ENCODE data around the gene CPE.

Gene CPE

DNA sequence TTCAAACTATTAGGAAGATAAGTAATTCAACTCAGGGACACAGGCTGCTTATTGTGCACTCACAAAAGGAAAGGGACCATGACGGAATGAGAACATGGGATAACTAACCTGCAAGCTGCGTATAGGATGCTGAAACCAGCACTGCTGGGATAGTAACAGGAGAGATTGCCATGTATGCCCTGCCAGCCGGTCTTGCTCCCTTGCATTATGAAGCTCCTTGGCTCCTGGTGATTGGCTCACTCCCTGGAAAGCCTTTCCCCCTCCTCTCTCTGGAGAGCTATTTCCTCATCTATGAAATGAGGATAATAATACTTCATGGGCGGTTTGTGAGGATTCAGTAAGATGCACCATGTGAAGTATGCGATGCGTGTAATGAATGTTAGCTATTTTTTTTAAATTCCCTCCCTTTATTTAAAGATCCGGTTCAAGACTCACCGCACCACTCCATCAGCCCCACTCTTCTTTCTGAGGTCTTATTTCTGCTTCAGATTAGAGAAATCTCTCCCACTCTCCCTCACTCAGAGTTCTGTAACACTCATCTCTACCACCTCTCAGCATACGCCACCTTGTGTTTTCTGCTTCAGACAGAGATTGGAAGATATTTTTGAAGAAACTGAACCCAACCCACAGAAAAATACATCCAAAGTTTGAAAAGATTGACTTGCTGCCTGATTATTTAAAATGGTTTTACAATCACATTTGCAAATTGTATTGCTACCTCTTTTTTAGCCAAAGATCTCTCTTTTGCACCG, 33.0 kb upstream of the CPE start:
- Histone ChIP-seq H3K27me3 (ENCODE audit: control insufficient read depth in 1 of 2, insufficient read depth in 2 of 2, low read length in 2 of 2) (no peaks in the 10 kb centered on the region), H3K4me1 (ENCODE audit: control insufficient read depth, insufficient read depth, low read length) (no peaks in the 10 kb centered on the region), H3K27ac (ENCODE audit: low read length) (no peak overlapping the region), H3K9ac (ENCODE audit: low read length in 2 of 2) (no peak overlapping the region), H3K36me3 (ENCODE audit: control insufficient read depth in 2 of 2, insufficient read depth in 2 of 2, low read length in 2 of 2) (no peaks in the 10 kb centered on the region), H3K4me3 (ENCODE audit: low read length in 2 of 2) (no peak overlapping the region), H3K9me3 (ENCODE audit: control insufficient read depth in 2 of 2, low read length in 2 of 2) (no peaks in the 10 kb centered on the region)

DNA sequence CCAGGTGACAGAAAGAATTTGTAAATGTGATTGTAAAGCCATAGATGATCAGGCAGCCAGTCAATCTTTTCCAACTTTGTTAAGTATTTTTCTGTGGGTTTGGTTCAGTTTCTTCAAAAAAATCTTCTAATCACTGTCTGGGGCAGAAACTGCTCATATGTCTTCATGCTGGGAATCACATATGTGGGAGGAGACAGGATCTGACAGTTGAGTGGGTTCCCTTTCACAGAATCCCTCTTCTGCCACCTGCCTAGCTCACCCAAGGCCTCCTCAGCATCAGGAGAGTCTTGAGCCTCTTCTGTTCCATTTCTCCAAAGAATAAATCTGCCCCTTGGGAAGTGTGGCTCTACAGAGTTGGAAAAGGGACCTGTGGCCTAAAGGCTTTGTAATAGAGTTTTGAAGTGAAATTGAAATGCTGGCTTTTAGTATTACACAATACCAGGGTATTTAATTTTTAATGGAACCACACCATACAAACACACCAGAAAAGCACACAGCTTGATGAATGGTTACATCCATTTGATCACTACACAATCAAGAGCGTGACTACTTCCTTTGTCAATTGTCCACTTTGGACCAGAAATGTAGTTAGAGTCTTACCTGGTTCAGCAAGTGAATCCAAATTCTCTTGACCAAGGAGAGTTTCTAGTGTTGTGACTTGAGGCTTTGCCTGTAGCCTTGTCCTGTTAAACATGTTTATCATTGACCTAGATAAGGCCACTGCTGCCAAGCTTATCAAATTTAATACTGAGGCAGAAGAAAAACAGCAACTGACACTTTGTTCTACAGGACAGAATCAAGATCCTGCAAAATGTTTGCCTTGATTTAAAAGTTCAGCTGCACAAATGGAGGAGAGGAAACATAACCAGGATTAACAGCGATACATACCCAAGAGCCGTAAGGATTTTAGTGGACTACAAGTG, 30.9 kb upstream of the CPE start:
- Histone ChIP-seq H3K9ac (ENCODE audit: low read length in 2 of 2) (no peak overlapping the region), H3K27ac (ENCODE audit: low read length) (no peak overlapping the region), H3K4me1 (ENCODE audit: control insufficient read depth, insufficient read depth, low read length) (no peaks in the 10 kb centered on the region), H3K4me3 (ENCODE audit: low read length in 2 of 2) (no peak overlapping the region), H3K27me3 (ENCODE audit: control insufficient read depth in 1 of 2, insufficient read depth in 2 of 2, low read length in 2 of 2) (no peaks in the 10 kb centered on the region), H3K36me3 (ENCODE audit: control insufficient read depth in 2 of 2, insufficient read depth in 2 of 2, low read length in 2 of 2) (no peaks in the 10 kb centered on the region), H3K9me3 (ENCODE audit: control insufficient read depth in 2 of 2, low read length in 2 of 2) (no peaks in the 10 kb centered on the region)

DNA sequence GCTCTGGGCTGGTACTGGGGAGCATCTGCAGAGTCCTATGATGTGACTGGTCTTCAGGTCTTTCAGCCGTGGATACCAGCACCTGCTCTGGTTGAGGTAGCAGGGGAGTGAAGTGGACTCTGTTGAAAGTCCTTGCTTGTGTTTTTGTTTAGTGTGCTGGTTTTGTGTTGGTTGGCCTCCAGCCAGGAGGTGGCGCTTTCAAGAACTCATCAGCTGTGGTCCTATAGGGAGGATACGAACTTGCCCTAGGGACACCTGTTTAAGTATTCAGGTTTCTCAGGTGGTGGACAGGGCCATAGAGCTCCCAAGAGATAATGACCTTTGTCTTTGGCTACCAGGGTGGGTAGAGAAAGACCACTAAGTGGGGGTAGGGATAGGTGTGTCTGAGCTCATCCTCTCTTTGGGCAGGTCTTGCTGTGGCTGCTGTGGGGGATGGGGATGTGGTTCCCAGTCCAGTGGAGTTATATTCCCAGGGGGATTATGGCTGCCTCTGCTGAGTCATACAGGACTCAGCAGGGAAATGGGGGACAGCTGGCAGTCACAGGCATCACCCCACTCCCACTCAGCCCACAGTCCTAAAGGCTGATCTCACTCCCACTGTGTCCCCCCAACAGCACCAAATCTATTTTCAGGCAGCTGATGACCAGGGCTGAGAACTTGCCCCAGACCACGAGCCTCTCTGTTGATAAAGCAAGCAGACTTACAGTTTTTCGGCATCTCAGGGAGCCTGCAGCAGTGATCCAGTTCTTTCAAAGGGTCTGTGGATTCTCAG, 27.3 kb upstream of the CPE start:
- Histone ChIP-seq H3K36me3 (ENCODE audit: control insufficient read depth in 2 of 2, insufficient read depth in 2 of 2, low read length in 2 of 2) (no peaks in the 10 kb centered on the region), H3K9ac (ENCODE audit: low read length in 2 of 2) (no peak overlapping the region), H3K4me1 (ENCODE audit: control insufficient read depth, insufficient read depth, low read length) (no peaks in the 10 kb centered on the region), H3K9me3 (ENCODE audit: control insufficient read depth in 2 of 2, low read length in 2 of 2) (no peaks in the 10 kb centered on the region), H3K27ac (ENCODE audit: low read length) (no peak overlapping the region), H3K27me3 (ENCODE audit: control insufficient read depth in 1 of 2, insufficient read depth in 2 of 2, low read length in 2 of 2) (no peaks in the 10 kb centered on the region), H3K4me3 (ENCODE audit: low read length in 2 of 2) (no peak overlapping the region)

DNA sequence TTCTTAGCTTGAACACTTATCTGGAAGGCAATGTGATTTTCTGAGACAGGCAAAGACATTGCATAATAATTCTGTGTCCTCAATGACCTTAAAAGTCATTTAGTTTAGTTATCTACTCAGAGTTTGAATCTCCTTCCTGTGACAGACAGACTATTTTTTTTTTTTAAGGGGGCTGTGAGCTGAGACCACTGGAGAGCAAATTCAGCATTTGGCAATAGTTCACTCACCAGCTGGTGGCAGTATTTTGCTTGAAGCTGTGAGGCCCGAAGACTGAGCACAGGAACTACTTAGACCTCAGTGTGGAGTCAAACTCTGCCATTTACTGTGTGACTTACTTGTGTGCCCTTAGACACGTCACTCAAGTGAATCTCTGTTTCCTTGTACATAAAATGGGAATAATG, 22.9 kb upstream of the CPE start:
- Histone ChIP-seq H3K27ac (ENCODE audit: low read length) (no peak overlapping the region), H3K9ac (ENCODE audit: low read length in 2 of 2) (no peak overlapping the region), H3K27me3 (ENCODE audit: control insufficient read depth in 1 of 2, insufficient read depth in 2 of 2, low read length in 2 of 2) (no peaks in the 10 kb centered on the region), H3K9me3 (ENCODE audit: control insufficient read depth in 2 of 2, low read length in 2 of 2) (no peaks in the 10 kb centered on the region), H3K36me3 (ENCODE audit: control insufficient read depth in 2 of 2, insufficient read depth in 2 of 2, low read length in 2 of 2) (no peaks in the 10 kb centered on the region), H3K4me3 (ENCODE audit: low read length in 2 of 2) (no peak overlapping the region), H3K4me1 (ENCODE audit: control insufficient read depth, insufficient read depth, low read length) (no peaks in the 10 kb centered on the region)

DNA sequence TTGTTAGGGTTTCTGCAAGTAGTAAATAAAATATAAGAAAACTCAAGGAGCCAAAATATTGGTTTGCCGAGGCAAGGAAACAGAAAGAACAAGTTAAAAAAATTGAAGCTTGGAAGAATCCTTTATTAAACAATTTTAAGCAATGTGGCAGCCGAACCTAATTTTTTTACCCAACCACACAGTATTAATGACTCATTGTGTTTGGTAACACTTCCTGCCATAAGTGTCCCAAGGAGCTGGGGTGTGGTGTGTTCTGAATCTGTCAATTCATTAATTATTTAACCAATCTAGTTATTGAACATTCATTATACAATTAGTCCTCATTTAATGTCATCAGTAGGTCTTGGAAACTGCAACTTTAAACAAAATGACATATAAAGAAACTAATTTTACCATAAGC, 19.3 kb upstream of the CPE start:
- no peak overlapping the region for H3K4me3 ChIP-seq (ENCODE audit: low read length in 2 of 2)
- H3K27me3 ChIP-seq (ENCODE audit: control insufficient read depth in 1 of 2, insufficient read depth in 2 of 2, low read length in 2 of 2), result no peaks in the 10 kb centered on the region
- no peaks in the 10 kb centered on the region for H3K9me3 ChIP-seq (ENCODE audit: control insufficient read depth in 2 of 2, low read length in 2 of 2)
- H3K27ac ChIP-seq (ENCODE audit: low read length), result no peak overlapping the region
- no peak overlapping the region for H3K9ac ChIP-seq (ENCODE audit: low read length in 2 of 2)
- H3K4me1 ChIP-seq (ENCODE audit: control insufficient read depth, insufficient read depth, low read length), result no peaks in the 10 kb centered on the region
- H3K36me3 ChIP-seq (ENCODE audit: control insufficient read depth in 2 of 2, insufficient read depth in 2 of 2, low read length in 2 of 2), result no peaks in the 10 kb centered on the region

DNA sequence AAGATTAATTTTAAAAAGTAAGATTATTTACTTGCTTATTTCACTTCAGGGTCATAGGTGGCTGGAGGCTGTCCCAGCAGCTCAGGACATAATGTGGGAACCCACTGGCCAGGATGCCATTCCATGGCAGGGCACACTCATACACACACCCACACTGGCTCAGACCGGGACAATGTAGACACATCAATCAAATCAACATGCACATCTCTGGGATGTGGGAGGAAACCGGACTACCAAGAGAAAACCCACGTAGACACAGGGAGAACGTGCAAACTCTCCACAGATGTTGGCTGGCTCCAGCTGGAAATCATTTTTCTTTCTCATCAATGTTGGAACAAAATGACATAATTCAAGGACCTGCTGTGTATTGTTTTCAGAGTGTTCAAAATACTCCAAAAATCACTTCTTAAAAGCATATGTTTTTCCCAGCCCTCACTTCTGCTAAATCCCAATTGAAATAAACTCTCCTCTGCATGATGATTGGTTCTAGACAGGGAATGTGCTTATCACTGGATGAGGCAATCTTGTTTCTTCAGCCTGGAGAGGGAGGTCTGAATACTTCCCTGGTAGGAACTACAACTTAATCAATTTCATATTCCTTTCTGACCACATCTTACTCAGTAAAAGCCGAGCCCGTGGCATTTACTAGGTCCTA, 18.6 kb upstream of the CPE start:
- H3K9me3 ChIP-seq (ENCODE audit: control insufficient read depth in 2 of 2, low read length in 2 of 2), result no peaks in the 10 kb centered on the region
- no peaks in the 10 kb centered on the region for H3K27me3 ChIP-seq (ENCODE audit: control insufficient read depth in 1 of 2, insufficient read depth in 2 of 2, low read length in 2 of 2)
- H3K27ac ChIP-seq (ENCODE audit: low read length), result no peak overlapping the region
- no peaks in the 10 kb centered on the region for H3K4me1 ChIP-seq (ENCODE audit: control insufficient read depth, insufficient read depth, low read length)
- H3K9ac ChIP-seq (ENCODE audit: low read length in 2 of 2), result no peak overlapping the region
- no peaks in the 10 kb centered on the region for H3K36me3 ChIP-seq (ENCODE audit: control insufficient read depth in 2 of 2, insufficient read depth in 2 of 2, low read length in 2 of 2)
- no peak overlapping the region for H3K4me3 ChIP-seq (ENCODE audit: low read length in 2 of 2)

DNA sequence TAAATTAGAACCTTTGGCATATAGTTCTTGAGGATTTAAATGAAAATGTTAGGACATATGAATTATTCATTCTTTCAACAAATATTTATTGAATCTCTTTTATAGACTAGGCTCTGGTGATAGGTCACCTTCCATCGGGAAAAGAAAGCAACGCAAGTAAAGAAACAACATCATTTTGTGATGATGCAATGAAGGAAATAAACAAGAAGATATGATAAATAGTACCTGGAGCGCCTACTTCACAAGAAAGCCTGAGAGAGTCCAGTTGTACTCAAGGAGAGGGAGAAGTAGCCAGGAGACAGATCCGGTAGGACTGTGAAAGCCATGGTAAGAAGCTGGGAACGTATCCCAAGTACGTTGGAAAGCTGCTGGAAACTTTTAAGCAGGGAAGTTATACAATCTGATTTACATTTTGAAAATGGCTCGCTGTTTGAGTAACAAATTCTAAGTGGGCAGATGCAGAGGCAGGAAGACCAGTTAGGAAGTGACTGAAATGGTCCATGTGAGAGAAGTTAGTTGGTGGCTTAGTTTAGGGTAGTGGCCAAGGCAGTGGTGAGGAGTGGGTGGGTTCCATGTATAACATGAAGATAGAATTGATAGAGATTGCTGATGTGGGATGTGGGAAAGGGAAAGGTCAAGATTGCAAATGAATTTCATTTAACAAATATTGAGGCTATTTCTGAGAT, 17.7 kb upstream of the CPE start:
- no peak overlapping the region for H3K4me3 ChIP-seq (ENCODE audit: low read length in 2 of 2)

DNA sequence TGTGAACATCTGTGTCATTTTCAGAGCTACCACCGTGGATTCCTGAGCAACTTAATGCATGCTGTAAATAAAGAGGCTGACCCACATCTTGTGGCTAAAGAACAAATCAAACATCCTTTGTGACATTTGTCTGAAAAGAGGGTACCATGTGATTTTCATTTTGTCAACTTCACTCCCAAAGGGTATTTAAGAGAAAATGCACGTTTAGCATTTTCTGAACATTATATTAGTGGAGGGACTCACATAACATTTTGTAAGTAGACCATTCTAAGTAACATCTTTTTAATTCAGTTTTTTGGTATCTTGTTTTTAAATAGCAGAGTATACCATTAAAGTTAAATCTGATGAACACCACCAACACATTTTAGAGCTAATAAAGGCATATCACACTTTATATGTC, 17.0 kb upstream of the CPE start:
- no peak overlapping the region for H3K4me3 ChIP-seq (ENCODE audit: low read length in 2 of 2)

More for the DNA sequence above, 17.7 kb upstream of the CPE start:
- Histone ChIP-seq H3K9me3 (ENCODE audit: control insufficient read depth in 2 of 2, low read length in 2 of 2) (no peaks in the 10 kb centered on the region), H3K27me3 (ENCODE audit: control insufficient read depth in 1 of 2, insufficient read depth in 2 of 2, low read length in 2 of 2) (no peaks in the 10 kb centered on the region), H3K27ac (ENCODE audit: low read length) (no peak overlapping the region), H3K36me3 (ENCODE audit: control insufficient read depth in 2 of 2, insufficient read depth in 2 of 2, low read length in 2 of 2) (no peaks in the 10 kb centered on the region), H3K9ac (ENCODE audit: low read length in 2 of 2) (no peak overlapping the region), H3K4me1 (ENCODE audit: control insufficient read depth, insufficient read depth, low read length) (no peaks in the 10 kb centered on the region)

DNA sequence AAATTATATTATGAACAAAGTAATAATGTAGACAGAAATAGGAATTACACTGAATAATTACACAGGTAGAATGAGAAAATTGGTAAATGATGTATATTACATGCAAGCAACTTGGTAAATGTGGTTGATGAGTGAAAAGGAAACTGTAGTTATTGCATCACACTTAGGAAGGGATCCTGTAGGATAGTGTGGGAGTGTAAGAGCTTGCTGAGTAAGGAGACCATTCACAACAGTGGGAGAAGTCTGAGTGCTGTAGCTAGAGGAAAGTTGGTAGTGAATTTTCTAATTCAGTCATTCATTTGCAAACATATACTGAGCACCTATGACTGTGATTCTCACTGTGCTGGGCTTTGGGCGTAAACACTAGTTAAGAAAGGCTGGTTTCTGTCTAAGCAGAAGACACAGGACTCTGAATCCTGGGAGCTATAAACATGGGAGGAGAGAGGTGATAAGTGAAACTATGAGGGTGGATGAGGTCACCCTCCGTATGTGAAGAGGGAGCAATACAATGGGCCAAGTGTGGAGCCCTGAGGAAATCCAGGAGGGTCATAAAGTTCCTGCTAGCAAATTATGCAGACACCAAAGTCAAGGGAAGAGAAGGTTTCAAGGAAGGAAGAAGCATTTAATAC, 14.2 kb upstream of the CPE start:
- Histone ChIP-seq H3K36me3 (ENCODE audit: control insufficient read depth in 2 of 2, insufficient read depth in 2 of 2, low read length in 2 of 2) (no peaks in the 10 kb centered on the region), H3K4me1 (ENCODE audit: control insufficient read depth, insufficient read depth, low read length) (no peaks in the 10 kb centered on the region), H3K4me3 (ENCODE audit: low read length in 2 of 2) (no peak overlapping the region), H3K9me3 (ENCODE audit: control insufficient read depth in 2 of 2, low read length in 2 of 2) (no peaks in the 10 kb centered on the region), H3K27me3 (ENCODE audit: control insufficient read depth in 1 of 2, insufficient read depth in 2 of 2, low read length in 2 of 2) (no peaks in the 10 kb centered on the region), H3K9ac (ENCODE audit: low read length in 2 of 2) (no peak overlapping the region), H3K27ac (ENCODE audit: low read length) (no peak overlapping the region)

More for the DNA sequence above, 17.0 kb upstream of the CPE start:
- Histone ChIP-seq H3K27me3 (ENCODE audit: control insufficient read depth in 1 of 2, insufficient read depth in 2 of 2, low read length in 2 of 2) (no peaks in the 10 kb centered on the region), H3K9me3 (ENCODE audit: control insufficient read depth in 2 of 2, low read length in 2 of 2) (no peaks in the 10 kb centered on the region), H3K27ac (ENCODE audit: low read length) (no peak overlapping the region), H3K4me1 (ENCODE audit: control insufficient read depth, insufficient read depth, low read length) (no peaks in the 10 kb centered on the region), H3K36me3 (ENCODE audit: control insufficient read depth in 2 of 2, insufficient read depth in 2 of 2, low read length in 2 of 2) (no peaks in the 10 kb centered on the region), H3K9ac (ENCODE audit: low read length in 2 of 2) (no peak overlapping the region)

All from stomach smooth muscle (tissue), 2 donors.